ENCODE measurements around the gene ELFN2. TPM values are rescaled to one million over a fixed set of nuclear protein-coding genes. Genes with fewer than 3 reads are reported as not detected.

ELFN2 gene
- total RNA-seq, 2 donors from 2014 or later = not detected

DNA sequence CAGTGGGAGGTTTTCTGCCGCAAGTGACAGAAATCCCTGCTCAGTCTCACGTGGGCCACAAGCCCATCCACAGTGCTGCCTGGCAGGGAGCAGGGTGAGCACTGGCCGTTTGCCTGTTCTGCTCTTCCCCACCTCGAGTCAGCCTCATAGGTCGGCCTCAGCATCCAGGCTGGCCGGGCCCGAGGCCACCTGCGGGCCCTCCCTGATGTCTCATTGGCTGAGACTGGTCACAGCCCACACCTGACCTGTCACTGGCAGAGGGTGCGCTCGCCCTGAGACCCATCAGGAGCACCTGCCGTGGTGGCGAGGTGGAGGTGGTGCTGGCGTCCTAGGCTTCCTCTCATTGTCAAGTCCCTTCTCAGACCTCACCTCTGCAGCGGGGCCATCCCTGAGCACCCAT, 72.1 kb downstream of the ELFN2 start:
- ATAC-seq (ENCODE audit: insufficient number of reproducible peaks, low FRiP score, low read depth) = no peak

DNA sequence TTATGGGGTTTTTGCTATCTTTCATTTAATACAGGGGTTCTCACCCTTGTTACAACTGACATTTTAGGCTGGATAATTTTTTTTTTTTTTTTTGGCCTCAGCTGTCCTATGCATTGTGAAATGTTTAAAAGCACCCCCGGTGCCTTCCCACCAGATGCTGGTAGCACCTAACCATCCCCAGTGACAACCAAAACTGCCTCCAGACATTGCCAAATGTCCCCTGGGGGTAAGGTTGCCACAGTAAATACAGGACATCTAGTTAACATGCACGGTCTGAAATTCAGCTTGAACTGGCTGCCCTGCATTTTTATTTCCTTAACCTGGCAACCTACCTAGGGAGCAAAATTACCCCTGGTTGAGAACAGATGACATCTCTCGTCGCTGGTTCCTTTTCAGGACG, 72.6 kb downstream of the ELFN2 start:
- Histone ChIP-seq H3K4me1 (ENCODE audit: control insufficient read depth in 1 of 2, low read depth in 2 of 2) (no peaks in the 10 kb centered on the region), H3K4me3 (no peak overlapping the region), H3K9me3 (no peaks in the 10 kb centered on the region), H3K27me3 (replicated peaks; ENCODE audit: insufficient read depth) (no peaks in the 10 kb centered on the region), H3K36me3 (no peaks in the 10 kb centered on the region), H3K27ac (no peak overlapping the region)
- DNase-seq (ENCODE audit: low spot score) (no peak), ATAC-seq (ENCODE audit: insufficient number of reproducible peaks, low FRiP score, low read depth) (no peak)
- TF ChIP-seq CTCF (IDR thresholded peaks at IDR 0.05) = no peak

More for the DNA sequence above, 72.1 kb downstream of the ELFN2 start:
- DNase-seq (ENCODE audit: low spot score) = no peak
- TF ChIP-seq CTCF (IDR thresholded peaks at IDR 0.05) = no peak
- H3K36me3 ChIP-seq = no peaks in the 10 kb centered on the region
- H3K27me3 ChIP-seq (replicated peaks; ENCODE audit: insufficient read depth) = no peaks in the 10 kb centered on the region
- no peaks in the 10 kb centered on the region for H3K9me3 ChIP-seq
- no peaks in the 10 kb centered on the region for H3K4me1 ChIP-seq (ENCODE audit: control insufficient read depth in 1 of 2, low read depth in 2 of 2)
- no peak overlapping the region for H3K27ac ChIP-seq
- no peak overlapping the region for H3K4me3 ChIP-seq

GRCh38 chr22:37354261-37354660, 73.0 kb downstream of the ELFN2 start:
- no peak for DNase-seq (ENCODE audit: low spot score)
- Histone ChIP-seq H3K4me1 (ENCODE audit: control insufficient read depth in 1 of 2, low read depth in 2 of 2) (no peaks in the 10 kb centered on the region), H3K9me3 (no peaks in the 10 kb centered on the region), H3K27ac (no peak overlapping the region), H3K4me3 (no peak overlapping the region), H3K27me3 (replicated peaks; ENCODE audit: insufficient read depth) (no peaks in the 10 kb centered on the region), H3K36me3 (no peaks in the 10 kb centered on the region)
- no peak for TF ChIP-seq CTCF (IDR thresholded peaks at IDR 0.05)
- ATAC-seq (ENCODE audit: insufficient number of reproducible peaks, low FRiP score, low read depth) = no peak

DNA sequence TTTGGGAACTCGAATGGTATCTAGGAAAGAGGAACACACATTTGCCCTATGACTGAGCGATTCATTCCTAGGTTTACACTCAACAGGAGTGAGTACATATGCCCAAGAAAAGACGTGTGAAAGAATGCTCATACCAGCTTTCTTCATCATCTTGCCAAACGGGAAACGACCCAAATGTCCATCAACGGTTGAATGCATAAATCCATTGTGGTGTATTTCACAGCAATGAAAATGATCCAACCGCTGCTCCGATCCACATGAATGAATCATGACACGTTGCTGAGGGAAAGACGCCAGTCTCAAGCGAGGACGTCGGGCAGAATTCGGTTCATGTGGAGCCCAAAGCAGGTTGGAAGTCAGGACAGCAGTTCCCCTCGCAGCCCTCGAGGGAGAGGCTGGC, 73.4 kb downstream of the ELFN2 start:
- ATAC-seq (ENCODE audit: insufficient number of reproducible peaks, low FRiP score, low read depth) = no peak
- no peak overlapping the region for H3K27ac ChIP-seq
- no peak for TF ChIP-seq CTCF (IDR thresholded peaks at IDR 0.05)
- no peaks in the 10 kb centered on the region for H3K27me3 ChIP-seq (replicated peaks; ENCODE audit: insufficient read depth)
- no peaks in the 10 kb centered on the region for H3K9me3 ChIP-seq
- no peaks in the 10 kb centered on the region for H3K36me3 ChIP-seq
- no peaks in the 10 kb centered on the region for H3K4me1 ChIP-seq (ENCODE audit: control insufficient read depth in 1 of 2, low read depth in 2 of 2)
- no peak for DNase-seq (ENCODE audit: low spot score)
- H3K4me3 ChIP-seq = no peak overlapping the region

DNA sequence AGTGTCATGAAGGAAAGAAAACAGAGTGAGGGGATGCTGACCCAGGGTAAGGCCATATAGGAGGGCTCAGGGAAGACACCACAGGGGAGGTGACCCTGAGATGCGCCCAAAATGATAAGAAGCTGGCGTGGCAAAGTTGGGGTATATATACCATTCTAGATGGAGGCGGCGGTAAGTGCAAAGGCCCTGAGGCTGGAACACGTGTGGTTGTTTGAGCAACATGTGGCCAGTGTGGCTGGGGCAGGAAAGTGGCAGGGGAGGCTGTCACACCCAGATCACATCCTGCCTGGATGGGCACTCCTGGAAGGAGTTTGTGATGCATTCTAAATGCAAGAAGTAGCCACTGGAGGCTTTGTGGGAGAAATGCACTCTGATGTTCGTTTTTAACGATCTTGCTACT, 74.8 kb downstream of the ELFN2 start:
- Histone ChIP-seq H3K9me3 (no peaks in the 10 kb centered on the region), H3K4me1 (ENCODE audit: control insufficient read depth in 1 of 2, low read depth in 2 of 2) (no peaks in the 10 kb centered on the region), H3K27me3 (replicated peaks; ENCODE audit: insufficient read depth) (no peaks in the 10 kb centered on the region), H3K36me3 (no peaks in the 10 kb centered on the region), H3K4me3 (no peak overlapping the region), H3K27ac (no peak overlapping the region)
- ATAC-seq (ENCODE audit: insufficient number of reproducible peaks, low FRiP score, low read depth) = no peak
- no peak for TF ChIP-seq CTCF (IDR thresholded peaks at IDR 0.05)
- no peak for DNase-seq (ENCODE audit: low spot score)

Data from thoracic aorta (tissue), 2 donors.